ENCODE data around the gene MAN1C1.

MAN1C1 gene

DNA sequence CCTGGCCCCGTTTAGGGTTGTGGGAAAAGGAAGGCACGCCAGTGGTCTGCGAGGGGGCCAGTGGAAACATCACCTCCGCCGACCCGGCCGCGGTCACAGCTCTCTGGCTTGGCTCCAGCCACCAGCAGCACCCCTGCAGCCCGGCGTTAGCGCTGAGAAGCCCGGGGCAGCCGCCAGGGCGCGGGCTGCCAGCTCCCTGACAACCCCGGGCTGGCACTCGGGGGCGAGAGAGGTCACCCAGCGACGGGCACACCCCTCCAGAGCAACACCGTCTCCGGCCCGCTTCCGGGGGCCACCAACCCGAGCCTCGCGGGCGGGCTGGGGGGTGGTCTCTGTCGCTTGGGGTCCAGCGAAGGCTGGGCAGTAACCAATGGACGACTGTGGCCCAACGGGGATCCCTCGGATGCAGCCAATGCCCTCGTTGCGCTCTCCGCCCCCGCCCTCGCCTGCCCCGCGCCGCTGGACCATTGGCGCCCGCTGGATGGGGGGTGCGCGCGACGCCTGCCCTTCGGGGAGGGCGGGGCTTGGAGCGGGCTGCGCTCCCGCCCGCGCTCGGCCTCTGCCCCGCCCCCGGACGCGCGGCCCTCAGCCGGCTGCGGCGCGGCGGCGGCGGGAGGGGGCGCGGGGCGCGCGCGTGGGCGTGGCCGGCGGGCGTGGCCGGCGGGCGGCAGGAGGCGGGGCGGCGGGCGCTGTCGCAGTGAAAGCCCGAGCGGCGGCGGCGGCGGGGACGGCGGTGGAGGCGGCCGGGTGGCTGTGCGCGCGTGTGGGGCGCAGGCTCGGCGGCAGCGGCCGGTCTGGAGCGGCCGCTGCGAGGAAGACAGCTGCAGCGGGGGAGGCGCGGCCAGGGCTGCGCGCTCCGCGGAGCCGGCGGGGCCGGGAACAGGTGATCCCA is at the start of gene MAN1C1:
Gene MAN1C1, plus strand, starts transcription at position 697 of the 892 bp plus-strand sequence. CDS start 1,007 bp downstream, outside the sequence.
- Mint-ChIP-seq H3K27me3 (ENCODE audit: low read depth) (peaks cover 74% of the 10 kb centered on the region), H3K9me3 (no peaks in the 10 kb centered on the region), H3K27ac (no peak within 1 kb of the TSS), H3K4me3 (peak within 1 kb of the TSS; percentile 57), H3K4me1 (ENCODE audit: low read depth) (peaks cover 48% of the 10 kb centered on the region), H3K36me3 (ENCODE audit: low read depth) (peaks cover 14% of the 10 kb centered on the region)
- DNase-seq (ENCODE audit: low spot score): peak; percentile 76

DNA sequence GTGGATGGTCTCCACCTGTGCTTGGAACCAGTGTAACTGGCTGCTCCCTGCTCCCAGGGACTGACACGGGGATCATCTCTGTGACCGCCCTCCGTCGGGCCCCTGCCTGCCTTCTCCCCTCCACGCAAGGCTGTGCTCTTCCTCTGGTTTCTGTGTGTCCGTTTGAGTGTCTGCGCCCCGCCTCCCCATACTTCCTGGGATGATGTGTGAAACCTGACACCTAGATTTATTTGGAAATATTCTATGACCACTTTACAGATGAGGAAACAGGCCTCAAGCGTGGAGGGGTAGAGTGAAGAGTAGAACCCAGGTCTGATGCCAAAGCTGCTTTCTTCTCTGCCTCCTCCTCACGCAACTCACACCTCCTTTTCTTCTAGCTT is 48.9 kb upstream of the MAN1C1 start:
- no peak overlapping the region for H3K27ac Mint-ChIP-seq
- peaks cover 4% of the 10 kb centered on the region for H3K27me3 Mint-ChIP-seq (ENCODE audit: low read depth)
- H3K4me1 Mint-ChIP-seq (ENCODE audit: low read depth): peaks cover 25% of the 10 kb centered on the region
- peaks cover 15% of the 10 kb centered on the region for H3K36me3 Mint-ChIP-seq (ENCODE audit: low read depth)
- H3K9me3 Mint-ChIP-seq: no peaks in the 10 kb centered on the region
- H3K4me3 Mint-ChIP-seq: no peak overlapping the region
- no peak for DNase-seq (ENCODE audit: low spot score)

DNA sequence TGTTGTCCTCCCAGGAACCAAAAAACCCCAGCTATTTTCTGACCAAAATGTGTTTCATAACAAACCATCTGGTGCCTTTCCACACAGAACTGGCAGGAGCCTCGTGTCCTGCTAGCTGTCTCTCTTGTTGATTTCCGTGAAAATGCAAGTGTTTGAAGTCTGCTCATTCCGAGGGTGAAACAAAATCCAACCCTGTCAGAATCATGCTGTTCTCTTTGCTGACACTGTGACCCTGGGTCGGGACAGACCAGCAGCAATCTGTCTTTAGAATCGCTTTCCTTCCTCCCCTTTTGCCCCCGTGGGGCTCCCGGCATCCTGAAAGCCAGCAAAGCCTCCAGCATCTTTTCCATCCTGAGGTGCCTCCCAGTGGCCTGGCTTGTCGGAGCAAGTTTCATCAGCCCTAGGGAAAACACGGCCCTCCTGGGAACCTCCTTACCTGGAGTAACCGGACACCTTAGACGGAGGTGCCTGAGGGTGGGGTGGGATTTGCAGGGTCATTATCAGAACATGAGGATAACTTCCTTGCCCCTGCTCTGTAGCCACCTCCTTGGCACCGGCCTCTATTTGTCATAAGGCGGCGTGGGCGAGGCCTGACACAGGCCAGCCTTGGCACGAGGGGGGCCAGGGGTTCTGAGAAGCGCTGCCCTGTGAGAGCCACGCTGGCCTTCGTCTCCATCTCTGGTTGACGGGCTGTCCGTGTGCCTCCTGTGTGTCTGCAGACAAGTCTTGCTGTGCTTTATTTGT is 48.3 kb upstream of the MAN1C1 start:
- Mint-ChIP-seq H3K27ac (no peak overlapping the region), H3K4me1 (ENCODE audit: low read depth) (peaks cover 22% of the 10 kb centered on the region), H3K9me3 (no peaks in the 10 kb centered on the region), H3K27me3 (ENCODE audit: low read depth) (peaks cover 5% of the 10 kb centered on the region), H3K36me3 (ENCODE audit: low read depth) (peaks cover 11% of the 10 kb centered on the region), H3K4me3 (no peak overlapping the region)
- DNase-seq (ENCODE audit: low spot score): no peak

DNA sequence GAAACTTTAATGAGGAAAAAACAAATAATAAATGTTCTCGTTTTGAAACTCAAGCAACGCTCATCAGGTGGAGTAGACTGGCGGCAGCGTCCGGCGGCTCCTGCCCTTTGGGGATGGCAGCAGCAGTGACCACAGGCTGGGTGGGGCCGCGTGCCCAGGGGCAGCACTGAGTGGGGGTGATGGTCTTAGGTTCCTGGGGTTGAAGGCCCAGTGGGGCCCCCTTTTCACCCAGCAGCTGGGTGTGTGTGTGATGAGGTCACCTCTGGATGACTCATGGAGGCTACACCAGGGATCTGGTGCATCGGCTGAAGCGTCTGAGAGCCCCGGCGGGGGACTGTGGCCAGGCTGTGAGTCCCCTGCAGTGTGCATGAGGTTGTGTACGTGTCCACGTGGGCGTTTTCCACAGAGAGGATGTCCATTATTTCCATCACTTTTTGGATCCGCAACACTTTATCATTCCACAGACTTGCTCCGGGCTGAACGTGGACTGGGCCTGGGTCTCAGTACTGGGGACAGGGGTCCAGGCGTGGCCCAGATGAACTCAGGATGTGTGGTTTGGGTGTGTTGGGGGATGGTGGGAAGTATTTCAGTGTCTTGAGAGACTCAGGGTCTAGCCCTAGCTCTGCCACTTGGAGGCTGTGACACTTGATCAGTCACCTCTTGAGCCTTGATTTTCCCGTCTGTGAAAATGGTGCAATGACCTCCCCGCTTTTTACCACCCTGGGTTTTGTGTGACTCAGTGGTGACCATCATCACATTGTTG is 47.6 kb upstream of the MAN1C1 start:
- no peak overlapping the region for H3K27ac Mint-ChIP-seq
- H3K9me3 Mint-ChIP-seq: no peaks in the 10 kb centered on the region
- H3K4me1 Mint-ChIP-seq (ENCODE audit: low read depth): peaks cover 20% of the 10 kb centered on the region
- peaks cover 5% of the 10 kb centered on the region for H3K27me3 Mint-ChIP-seq (ENCODE audit: low read depth)
- DNase-seq (ENCODE audit: low spot score): no peak
- H3K36me3 Mint-ChIP-seq (ENCODE audit: low read depth): peaks cover 11% of the 10 kb centered on the region
- H3K4me3 Mint-ChIP-seq: no peak overlapping the region

- no peak for DNase-seq (ENCODE audit: low spot score)
- Mint-ChIP-seq H3K4me1 (ENCODE audit: low read depth) (peaks cover 20% of the 10 kb centered on the region), H3K36me3 (ENCODE audit: low read depth) (peaks cover 11% of the 10 kb centered on the region), H3K4me3 (no peak overlapping the region), H3K9me3 (no peaks in the 10 kb centered on the region), H3K27me3 (ENCODE audit: low read depth) (peaks cover 5% of the 10 kb centered on the region), H3K27ac (no peak overlapping the region)
Measured at GRCh38 chr1:25569597-25570396, 46.8 kb upstream of the MAN1C1 start.

- no peak overlapping the region for H3K27ac Mint-ChIP-seq
- DNase-seq (ENCODE audit: low spot score): no peak
- H3K4me3 Mint-ChIP-seq: no peak overlapping the region
- peaks cover 5% of the 10 kb centered on the region for H3K27me3 Mint-ChIP-seq (ENCODE audit: low read depth)
- peaks cover 5% of the 10 kb centered on the region for H3K36me3 Mint-ChIP-seq (ENCODE audit: low read depth)
- no peaks in the 10 kb centered on the region for H3K9me3 Mint-ChIP-seq
- peaks cover 13% of the 10 kb centered on the region for H3K4me1 Mint-ChIP-seq (ENCODE audit: low read depth)
Measured at GRCh38 chr1:25570798-25571521, 45.6 kb upstream of the MAN1C1 start.

DNA sequence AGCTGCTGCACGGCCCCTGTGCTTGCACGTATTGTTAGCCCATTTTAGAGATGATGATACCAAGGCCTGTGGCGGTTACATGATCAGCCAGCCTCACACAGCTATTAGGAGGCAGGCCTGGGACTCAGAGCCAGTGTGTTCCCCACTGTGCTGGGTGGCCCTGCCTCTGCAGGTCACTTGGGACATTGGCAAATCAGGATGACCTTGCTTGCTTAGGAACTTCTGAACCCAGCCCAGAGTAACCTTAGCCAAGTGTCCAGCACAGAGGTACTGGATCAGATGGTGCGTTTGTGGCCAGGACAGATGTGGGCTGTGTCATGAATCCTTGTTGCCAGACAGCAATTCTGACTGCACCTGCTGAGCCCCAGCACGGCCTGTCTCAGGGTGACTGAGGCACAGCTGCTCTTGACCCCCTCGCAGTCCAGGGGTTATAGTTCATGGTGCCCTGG is 45.0 kb upstream of the MAN1C1 start:
- peaks cover 8% of the 10 kb centered on the region for H3K4me1 Mint-ChIP-seq (ENCODE audit: low read depth)
- DNase-seq (ENCODE audit: low spot score): no peak
- no peaks in the 10 kb centered on the region for H3K9me3 Mint-ChIP-seq
- H3K36me3 Mint-ChIP-seq (ENCODE audit: low read depth): peaks cover 3% of the 10 kb centered on the region
- peaks cover 3% of the 10 kb centered on the region for H3K27me3 Mint-ChIP-seq (ENCODE audit: low read depth)
- H3K27ac Mint-ChIP-seq: no peak overlapping the region
- H3K4me3 Mint-ChIP-seq: no peak overlapping the region

DNA sequence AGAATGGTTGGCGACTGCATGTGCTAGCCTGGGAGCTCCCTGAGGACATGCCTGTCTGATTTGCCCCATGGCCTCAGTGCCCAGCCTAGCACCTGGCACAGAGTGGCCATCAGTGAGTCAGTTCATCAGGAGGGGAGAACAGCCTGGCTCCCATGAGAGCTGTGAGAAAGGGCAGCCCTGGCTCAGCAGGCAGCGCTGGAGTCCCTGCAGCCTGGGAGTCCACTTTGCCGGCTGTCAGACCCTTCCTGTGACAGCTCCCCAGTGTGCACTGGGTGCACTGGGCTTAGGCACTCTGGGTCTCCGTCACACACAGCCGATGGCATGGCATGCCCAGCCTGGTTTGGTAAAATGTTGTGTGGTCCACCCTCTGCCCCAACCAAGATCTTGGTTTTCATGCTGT is 44.5 kb upstream of the MAN1C1 start:
- Mint-ChIP-seq H3K4me1 (ENCODE audit: low read depth) (peaks cover 8% of the 10 kb centered on the region), H3K27ac (no peak overlapping the region), H3K27me3 (ENCODE audit: low read depth) (peaks cover 2% of the 10 kb centered on the region), H3K9me3 (no peaks in the 10 kb centered on the region), H3K36me3 (ENCODE audit: low read depth) (peaks cover 2% of the 10 kb centered on the region), H3K4me3 (no peak overlapping the region)
- no peak for DNase-seq (ENCODE audit: low spot score)

GRCh38 chr1:25572708-25573590 is 43.6 kb upstream of the MAN1C1 start:
- Mint-ChIP-seq H3K36me3 (ENCODE audit: low read depth) (peaks cover 2% of the 10 kb centered on the region), H3K27ac (no peak overlapping the region), H3K4me1 (ENCODE audit: low read depth) (peaks cover 5% of the 10 kb centered on the region), H3K27me3 (ENCODE audit: low read depth) (peaks cover 2% of the 10 kb centered on the region), H3K9me3 (no peaks in the 10 kb centered on the region), H3K4me3 (no peak overlapping the region)
- no peak for DNase-seq (ENCODE audit: low spot score)

DNA sequence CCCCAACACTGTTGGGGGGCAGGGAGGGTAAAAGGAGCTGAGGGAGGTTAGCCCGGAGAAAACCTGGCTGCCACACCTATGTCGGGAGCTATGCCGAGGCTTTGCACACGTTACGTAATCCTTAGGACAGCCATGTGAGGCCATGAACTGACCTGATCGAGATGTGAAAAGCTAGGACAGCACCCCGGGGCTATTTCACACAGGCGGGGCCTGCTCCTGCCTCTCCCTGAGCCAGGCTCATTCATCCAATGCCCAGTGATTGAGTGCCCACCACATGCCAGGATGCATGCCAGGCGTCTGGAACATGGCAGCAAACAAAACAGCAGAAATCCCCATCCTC is 43.0 kb upstream of the MAN1C1 start:
- no peak overlapping the region for H3K27ac Mint-ChIP-seq
- H3K9me3 Mint-ChIP-seq: no peaks in the 10 kb centered on the region
- peaks cover 2% of the 10 kb centered on the region for H3K27me3 Mint-ChIP-seq (ENCODE audit: low read depth)
- peaks cover 4% of the 10 kb centered on the region for H3K4me1 Mint-ChIP-seq (ENCODE audit: low read depth)
- H3K36me3 Mint-ChIP-seq (ENCODE audit: low read depth): no peaks in the 10 kb centered on the region
- no peak for DNase-seq (ENCODE audit: low spot score)
- H3K4me3 Mint-ChIP-seq: no peak overlapping the region

DNA sequence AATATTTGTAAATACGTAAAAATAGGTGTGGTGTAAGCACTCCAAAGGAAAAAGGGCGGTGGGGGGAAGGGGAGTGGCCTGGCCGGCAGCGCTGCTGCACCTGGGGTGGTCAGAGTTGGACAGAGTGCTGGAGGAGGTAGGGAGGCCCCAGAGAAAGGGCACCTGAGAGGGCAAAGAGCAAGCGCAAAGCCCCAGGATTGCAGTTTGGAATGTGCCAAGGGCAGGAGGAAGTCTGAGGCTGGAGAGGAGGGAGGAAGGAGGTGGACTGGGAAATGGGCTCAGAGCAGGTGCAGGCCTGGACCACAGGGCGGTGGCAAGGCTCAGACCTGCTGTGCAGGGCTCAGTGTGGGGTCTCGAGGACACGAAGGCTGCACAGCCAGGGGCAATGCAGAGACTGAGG is 42.6 kb upstream of the MAN1C1 start:
- DNase-seq (ENCODE audit: low spot score): no peak
- peaks cover 5% of the 10 kb centered on the region for H3K27me3 Mint-ChIP-seq (ENCODE audit: low read depth)
- H3K9me3 Mint-ChIP-seq: no peaks in the 10 kb centered on the region
- H3K4me1 Mint-ChIP-seq (ENCODE audit: low read depth): peaks cover 4% of the 10 kb centered on the region
- H3K27ac Mint-ChIP-seq: no peak overlapping the region
- no peak overlapping the region for H3K4me3 Mint-ChIP-seq
- H3K36me3 Mint-ChIP-seq (ENCODE audit: low read depth): no peaks in the 10 kb centered on the region

DNA sequence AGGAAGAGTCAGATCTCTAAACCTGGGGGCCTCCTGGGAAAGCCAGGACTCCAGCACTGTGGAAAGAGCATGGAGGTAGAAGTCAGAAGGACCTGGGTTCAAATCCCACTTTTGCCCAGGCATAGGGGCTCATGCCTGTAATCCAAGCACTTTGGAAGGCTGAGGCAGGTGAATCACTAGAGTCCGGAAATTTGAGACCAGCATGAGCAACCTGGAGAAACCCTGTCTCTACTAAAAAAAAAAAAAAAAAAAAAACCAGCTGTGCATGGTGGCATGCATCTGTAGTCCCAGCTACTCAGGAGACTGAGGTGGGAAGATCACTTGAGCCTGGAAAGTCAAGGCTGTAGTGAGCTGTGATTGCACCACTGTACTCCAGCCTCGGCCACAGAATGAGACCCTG is 41.4 kb upstream of the MAN1C1 start:
- no peak overlapping the region for H3K27ac Mint-ChIP-seq
- no peak for DNase-seq (ENCODE audit: low spot score)
- no peaks in the 10 kb centered on the region for H3K9me3 Mint-ChIP-seq
- H3K4me1 Mint-ChIP-seq (ENCODE audit: low read depth): peaks cover 4% of the 10 kb centered on the region
- peaks cover 8% of the 10 kb centered on the region for H3K27me3 Mint-ChIP-seq (ENCODE audit: low read depth)
- no peak overlapping the region for H3K4me3 Mint-ChIP-seq
- no peaks in the 10 kb centered on the region for H3K36me3 Mint-ChIP-seq (ENCODE audit: low read depth)
